Calu3 (cell line): ENCODE data around the gene TRIM62. TPM values are rescaled to one million over a fixed set of nuclear protein-coding genes. Genes with fewer than 3 reads are reported as not detected.

Source experiments
- BruUV-seq: library from RNA; stranded (reverse); fragments of 400-500 nt; replicated peaks from 2 replicates; lab custom pipeline; 2021; lab: Mats Ljungman, UMichigan
- CTCF ChIA-PET: fragments of 300-600 bp; sonication (Branson Sonifier 250); formaldehyde crosslinking; loops from one replicate; lab custom pipeline; 2022; ENCODE audit warnings: antibody characterized with exemption; lab: Charles Lee
- DNase-seq: peaks from one replicate; pipeline ENCODE4 v3.0.0; 2022
- H3K27ac Mint-ChIP-seq: one replicate; pipeline ENCODE4 v1.8.0; 2022; ENCODE audit warnings: mixed read lengths; ENCODE audit not compliant: unreplicated experiment
- H3K27me3 Mint-ChIP-seq: one replicate; pipeline ENCODE4 v1.8.0; 2022; ENCODE audit warnings: mixed read lengths; ENCODE audit not compliant: unreplicated experiment
- H3K36me3 Mint-ChIP-seq: one replicate; pipeline ENCODE4 v1.8.0; 2022; ENCODE audit warnings: mild to moderate bottlenecking, moderate library complexity, mixed read lengths; ENCODE audit not compliant: insufficient read depth, unreplicated experiment
- H3K4me1 Mint-ChIP-seq: one replicate; pipeline ENCODE4 v1.8.0; 2022; ENCODE audit warnings: mild to moderate bottlenecking, low read depth, mixed read lengths; ENCODE audit not compliant: unreplicated experiment
- H3K4me3 Mint-ChIP-seq: one replicate; pipeline ENCODE4 v1.8.0; 2022; ENCODE audit warnings: mild to moderate bottlenecking, low read depth, moderate library complexity, mixed read lengths; ENCODE audit not compliant: unreplicated experiment
- H3K9me3 Mint-ChIP-seq: one replicate; pipeline ENCODE4 v1.8.0; 2022; ENCODE audit warnings: low read depth, mixed read lengths; ENCODE audit not compliant: unreplicated experiment
- CTCF ChIP-seq: fragments of 200-600 bp; IDR thresholded peaks from one replicate; pipeline ENCODE4 v1.8.0; 2022; ENCODE audit warnings: antibody characterized with exemption; ENCODE audit not compliant: unreplicated experiment
- intact Hi-C: fragments of 100-400 bp; cut with micrococcal nuclease; formaldehyde crosslinking; loops from one replicate; pipeline ENCODE4 v1.10.0; 2022; ENCODE audit not compliant: unreplicated experiment
- total RNA-seq: library from RNA; stranded (reverse); gene quantifications from 2 replicates; pipeline ENCODE4 v1.2.3, GENCODE V29; 2022

Gene TRIM62
- total RNA-seq, 1 experiment from 2014 or later, result 8.8 TPM

- TF ChIP-seq CTCF, result no peak
- Mint-ChIP-seq H3K27ac (no peak overlapping the region), H3K4me1 (peaks cover 33% of the 10 kb centered on the region), H3K27me3 (no peaks in the 10 kb centered on the region), H3K9me3 (no peaks in the 10 kb centered on the region), H3K4me3 (no peak overlapping the region), H3K36me3 (peaks cover 11% of the 10 kb centered on the region)
- intact Hi-C loops, result no loop called here
- CTCF ChIA-PET, result no interaction called here
- BruUV-seq, result no TSS peak
- no peak for DNase-seq
These were observed 33.2 kb downstream of the TRIM62 start for GRCh38 chr1:33148615-33149014.

GRCh38 chr1:33147997-33148314 is 33.9 kb downstream of the TRIM62 start:
- BruUV-seq, result no TSS peak
- peaks cover 32% of the 10 kb centered on the region for H3K4me1 Mint-ChIP-seq
- H3K27me3 Mint-ChIP-seq, result no peaks in the 10 kb centered on the region
- intact Hi-C loops, result no loop called here
- CTCF ChIA-PET, result no interaction called here
- peak; percentile 24 for DNase-seq
- no peak overlapping the region for H3K4me3 Mint-ChIP-seq
- H3K27ac Mint-ChIP-seq, result no peak overlapping the region
- peaks cover 11% of the 10 kb centered on the region for H3K36me3 Mint-ChIP-seq
- no peaks in the 10 kb centered on the region for H3K9me3 Mint-ChIP-seq
- TF ChIP-seq CTCF, result no peak

DNA sequence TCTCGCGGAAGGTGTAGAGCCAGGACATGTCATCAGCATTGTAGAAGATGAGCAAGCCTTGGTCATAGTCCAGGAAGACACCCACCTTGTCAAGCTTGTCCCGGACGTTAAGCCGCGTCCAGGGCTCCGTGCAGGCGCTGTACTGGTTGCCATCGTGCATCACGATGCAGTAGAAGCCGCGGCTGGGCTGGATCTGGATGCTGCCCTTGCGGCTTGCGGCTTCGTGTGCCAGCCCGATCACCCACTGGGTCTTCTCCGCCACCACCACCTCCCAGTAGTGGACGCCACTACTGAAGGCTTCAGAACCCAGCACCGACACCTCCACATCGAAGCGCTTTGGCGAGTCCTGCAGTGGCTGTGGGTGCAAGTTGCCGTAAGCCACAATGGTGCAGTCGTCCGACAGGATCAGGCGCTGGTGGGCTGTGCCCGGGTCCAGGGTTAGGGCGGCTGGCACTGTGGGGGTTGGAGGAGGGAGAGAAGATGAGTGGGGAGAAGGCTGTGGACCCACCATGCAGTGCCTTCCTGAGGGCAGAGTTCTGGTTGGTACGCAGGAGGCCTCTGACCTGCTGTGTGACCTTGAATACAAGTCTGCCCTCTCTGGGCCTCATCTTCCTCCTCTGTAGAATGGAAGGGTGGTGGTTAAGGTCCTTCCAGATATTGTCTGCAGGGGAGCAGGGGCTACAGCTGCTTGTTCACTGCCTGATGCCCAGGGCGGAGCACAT is 34.4 kb downstream of the TRIM62 start:
- Mint-ChIP-seq H3K4me3 (no peak overlapping the region), H3K4me1 (peaks cover 27% of the 10 kb centered on the region), H3K27me3 (no peaks in the 10 kb centered on the region), H3K27ac (no peak overlapping the region), H3K36me3 (peaks cover 11% of the 10 kb centered on the region), H3K9me3 (no peaks in the 10 kb centered on the region)
- no peak for DNase-seq
- no TSS peak for BruUV-seq
- TF ChIP-seq CTCF, result no peak
- intact Hi-C loops, result no loop called here
- CTCF ChIA-PET, result no interaction called here

- no peak for DNase-seq
- Mint-ChIP-seq H3K4me3 (no peak overlapping the region), H3K27ac (no peak overlapping the region), H3K4me1 (peaks cover 16% of the 10 kb centered on the region), H3K27me3 (no peaks in the 10 kb centered on the region), H3K9me3 (no peaks in the 10 kb centered on the region), H3K36me3 (peaks cover 11% of the 10 kb centered on the region)
- CTCF ChIA-PET, result no interaction called here
- TF ChIP-seq CTCF, result no peak
- no TSS peak for BruUV-seq
- intact Hi-C loops, result no loop called here
These were observed 35.8 kb downstream of the TRIM62 start for GRCh38 chr1:33146003-33146402.
